Endodermal cell (in vitro differentiated cells): ENCODE measurements around the gene PIP5K1B. TPM values are rescaled to one million over a fixed set of nuclear protein-coding genes. Genes with fewer than 3 reads are reported as not detected.

ENCODE experiments used
- DNase-seq: peaks from one replicate; pipeline ENCODE4 v3.0.0-alpha.2; 2017
- H3K27ac ChIP-seq: 2 replicates; pipeline ENCODE4 v1.5.1; 2013; ENCODE audit warnings: mild to moderate bottlenecking, low read depth, low read length, moderate library complexity
- H3K27me3 ChIP-seq: 2 replicates; pipeline ENCODE4 v1.6.1; 2013; ENCODE audit warnings: mild to moderate bottlenecking, low read length, moderate library complexity; ENCODE audit not compliant: insufficient read depth, control insufficient read depth, poor library complexity, severe bottlenecking
- H3K36me3 ChIP-seq: 2 replicates; pipeline ENCODE4 v1.7.0; 2013; ENCODE audit warnings: mild to moderate bottlenecking, low read length, moderate library complexity; ENCODE audit not compliant: control insufficient read depth, insufficient read depth
- H3K4me1 ChIP-seq: one replicate; pipeline ENCODE4 v1.7.0; 2013; ENCODE audit warnings: low read length; ENCODE audit not compliant: control insufficient read depth, insufficient read depth
- H3K4me3 ChIP-seq: 2 replicates; pipeline ENCODE4 v1.5.1; 2013; ENCODE audit warnings: mild to moderate bottlenecking, low read length, moderate library complexity
- H3K9ac ChIP-seq: 2 replicates; pipeline ENCODE4 v1.6.1; 2013; ENCODE audit warnings: mild to moderate bottlenecking, low read length, moderate library complexity; ENCODE audit not compliant: poor library complexity, severe bottlenecking; ENCODE audit errors: extremely low read depth
- H3K9me3 ChIP-seq: 2 replicates; pipeline ENCODE4 v1.6.1; 2013; ENCODE audit warnings: mild to moderate bottlenecking, low read length, moderate library complexity; ENCODE audit not compliant: control insufficient read depth
- H3K27ac Mint-ChIP-seq: 2 replicates; pipeline ENCODE4 v1.8.0; 2020; ENCODE audit warnings: mixed read lengths
- H3K27me3 Mint-ChIP-seq: 2 replicates; pipeline ENCODE4 v1.8.0; 2021; ENCODE audit warnings: mild to moderate bottlenecking, mixed read lengths; ENCODE audit not compliant: insufficient read depth
- H3K36me3 Mint-ChIP-seq: 2 replicates; pipeline ENCODE4 v1.8.0; 2020; ENCODE audit warnings: low read depth, mixed read lengths
- H3K4me1 Mint-ChIP-seq: 2 replicates; pipeline ENCODE4 v1.8.0; 2020; ENCODE audit warnings: mixed read lengths
- H3K4me3 Mint-ChIP-seq: 2 replicates; pipeline ENCODE4 v1.8.0; 2020; ENCODE audit warnings: mild to moderate bottlenecking, moderate library complexity, mixed read lengths
- H3K9me3 Mint-ChIP-seq: 2 replicates; pipeline ENCODE4 v1.8.0; 2020; ENCODE audit warnings: mild to moderate bottlenecking, mixed read lengths
- WGBS, 2 experiments: methylation state at CpG; one replicate each; pipeline versions ENCODE4 v1.1.5 to v1.1.7; 2013; ENCODE audit warnings: missing lambda C conversion rate in 2 of 2, mixed read lengths in 1 of 2; ENCODE audit not compliant: insufficient coverage in 1 of 2, insufficient read length in 1 of 2; 5-methylcytosine and 5-hydroxymethylcytosine counted together
- total RNA-seq, 2 donors: library from RNA; stranded (reverse); fragmentation: NEBNext Ultra II Directional in 1 of 2; extraction: Animal tissue kit (Norgen Biotek cat#: 25700) in 1 of 2; gene quantifications; 2 replicates in 1 of 2; 3 replicates in 1 of 2; pipeline ENCODE4 v1.2.1, GENCODE V29; 2021
- TF ChIP-seq, protein P1 (sequence below): fragments of 200-600 bp; sonication (generic); conservative IDR thresholded peaks from 2 replicates; pipeline ENCODE4 v1.5.0; 2021; ENCODE audit warnings: antibody characterized with exemption, mild to moderate bottlenecking

The PIP5K1B gene
- total RNA-seq, 2 donors from 2014 or later, result 8.5 to 10.2 TPM

DNA sequence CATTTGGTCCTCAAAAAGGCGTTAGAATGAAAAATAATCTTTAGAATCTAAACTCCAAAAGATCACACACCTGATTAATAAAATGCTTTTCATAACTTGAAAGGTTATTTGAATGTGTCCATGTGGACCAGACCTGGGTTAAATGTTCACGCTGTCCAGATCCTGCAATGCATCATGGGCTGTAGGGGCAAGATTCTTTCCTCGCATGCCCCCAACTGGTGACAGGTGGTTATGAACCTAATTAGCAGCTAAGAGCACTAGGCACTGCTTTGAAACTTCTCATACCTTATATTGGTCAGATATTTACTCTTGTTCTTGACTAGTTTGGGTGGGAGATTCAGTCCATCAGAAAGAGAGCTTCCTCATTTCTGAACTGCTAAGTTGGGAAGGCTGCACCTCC, 19.3 kb upstream of the PIP5K1B start:
- TF ChIP-seq, protein P1, sequence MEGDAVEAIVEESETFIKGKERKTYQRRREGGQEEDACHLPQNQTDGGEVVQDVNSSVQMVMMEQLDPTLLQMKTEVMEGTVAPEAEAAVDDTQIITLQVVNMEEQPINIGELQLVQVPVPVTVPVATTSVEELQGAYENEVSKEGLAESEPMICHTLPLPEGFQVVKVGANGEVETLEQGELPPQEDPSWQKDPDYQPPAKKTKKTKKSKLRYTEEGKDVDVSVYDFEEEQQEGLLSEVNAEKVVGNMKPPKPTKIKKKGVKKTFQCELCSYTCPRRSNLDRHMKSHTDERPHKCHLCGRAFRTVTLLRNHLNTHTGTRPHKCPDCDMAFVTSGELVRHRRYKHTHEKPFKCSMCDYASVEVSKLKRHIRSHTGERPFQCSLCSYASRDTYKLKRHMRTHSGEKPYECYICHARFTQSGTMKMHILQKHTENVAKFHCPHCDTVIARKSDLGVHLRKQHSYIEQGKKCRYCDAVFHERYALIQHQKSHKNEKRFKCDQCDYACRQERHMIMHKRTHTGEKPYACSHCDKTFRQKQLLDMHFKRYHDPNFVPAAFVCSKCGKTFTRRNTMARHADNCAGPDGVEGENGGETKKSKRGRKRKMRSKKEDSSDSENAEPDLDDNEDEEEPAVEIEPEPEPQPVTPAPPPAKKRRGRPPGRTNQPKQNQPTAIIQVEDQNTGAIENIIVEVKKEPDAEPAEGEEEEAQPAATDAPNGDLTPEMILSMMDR, result peak; percentile 78
- peaks cover 6% of the 10 kb centered on the region for H3K4me1 ChIP-seq
- no peak overlapping the region for H3K4me3 ChIP-seq
- no peaks in the 10 kb centered on the region for H3K9me3 ChIP-seq
- peak; percentile 77 for DNase-seq
- Mint-ChIP-seq H3K4me3 (no peak overlapping the region), H3K9me3 (no peaks in the 10 kb centered on the region), H3K27me3 (peaks cover 68% of the 10 kb centered on the region), H3K36me3 (no peaks in the 10 kb centered on the region), H3K27ac (no peak overlapping the region), H3K4me1 (peaks cover 8% of the 10 kb centered on the region)
- H3K27ac ChIP-seq, result no peak overlapping the region
- WGBS, 2 experiments, result 57 to 79% methylated on average over 2 to 3 of the region's 3 CpGs
- no peaks in the 10 kb centered on the region for H3K36me3 ChIP-seq
- no peak overlapping the region for H3K9ac ChIP-seq
- H3K27me3 ChIP-seq, result peaks cover 94% of the 10 kb centered on the region

- peaks cover 92% of the 10 kb centered on the region for H3K27me3 Mint-ChIP-seq
- H3K4me1 Mint-ChIP-seq, result peaks cover 13% of the 10 kb centered on the region
- no peak overlapping the region for H3K27ac ChIP-seq
- H3K4me1 ChIP-seq, result peaks cover 8% of the 10 kb centered on the region
- peaks cover 93% of the 10 kb centered on the region for H3K27me3 ChIP-seq
- H3K4me3 ChIP-seq, result no peak overlapping the region
- WGBS, 2 experiments, result 64 to 69% methylated on average over 6 of the region's 6 CpGs
- no peak overlapping the region for H3K27ac Mint-ChIP-seq
- H3K36me3 Mint-ChIP-seq, result no peaks in the 10 kb centered on the region
- TF ChIP-seq, protein P1, result no peak
- H3K9me3 ChIP-seq, result no peaks in the 10 kb centered on the region
- H3K4me3 Mint-ChIP-seq, result no peak overlapping the region
- peak; percentile 57 for DNase-seq
- H3K9ac ChIP-seq, result no peak overlapping the region
- H3K36me3 ChIP-seq, result no peaks in the 10 kb centered on the region
- no peaks in the 10 kb centered on the region for H3K9me3 Mint-ChIP-seq
These were observed 15.0 kb upstream of the PIP5K1B start for GRCh38 chr9:68690088-68690487.

GRCh38 chr9:68692519-68692918, 12.5 kb upstream of the PIP5K1B start:
- H3K4me1 ChIP-seq, result peaks cover 8% of the 10 kb centered on the region

More at GRCh38 chr9:68692519-68692918, 12.5 kb upstream of the PIP5K1B start:
- WGBS, 2 experiments, result 92 to 94% methylated on average over 2 to 8 of the region's 8 CpGs
- H3K9ac ChIP-seq, result no peak overlapping the region
- no peak overlapping the region for H3K27ac ChIP-seq
- no peaks in the 10 kb centered on the region for H3K36me3 Mint-ChIP-seq
- H3K27me3 ChIP-seq, result peaks cover 92% of the 10 kb centered on the region
- TF ChIP-seq, protein P1, result no peak
- no peaks in the 10 kb centered on the region for H3K9me3 ChIP-seq
- no peak for DNase-seq
- H3K4me3 Mint-ChIP-seq, result no peak overlapping the region
- H3K27me3 Mint-ChIP-seq, result peaks cover 89% of the 10 kb centered on the region
- H3K9me3 Mint-ChIP-seq, result no peaks in the 10 kb centered on the region
- no peak overlapping the region for H3K27ac Mint-ChIP-seq
- H3K4me1 Mint-ChIP-seq, result peaks cover 13% of the 10 kb centered on the region
- H3K36me3 ChIP-seq, result no peaks in the 10 kb centered on the region
- no peak overlapping the region for H3K4me3 ChIP-seq
